Esophagus muscularis mucosa (tissue), 3 donors: ENCODE data around the gene MRPS7.

Source experiments
- EP300 ChIP-seq: sonication (generic); formaldehyde crosslinking; IDR thresholded peaks from one replicate; pipeline ENCODE4 v1.6.1; 2017; ENCODE audit warnings: antibody characterized with exemption
- TF ChIP-seq, protein P1 (sequence below), 3 experiments: fragments of 200-600 bp in 2 of 3; fragments of 450-650 bp in 1 of 3; sonication (generic) in 2 of 3; IDR thresholded peaks; one replicate each; pipeline ENCODE4 v1.5.1; 2017 to 2019; ENCODE audit warnings: antibody characterized with exemption in 3 of 3, mild to moderate bottlenecking in 2 of 3, moderate library complexity in 1 of 3

DNA sequence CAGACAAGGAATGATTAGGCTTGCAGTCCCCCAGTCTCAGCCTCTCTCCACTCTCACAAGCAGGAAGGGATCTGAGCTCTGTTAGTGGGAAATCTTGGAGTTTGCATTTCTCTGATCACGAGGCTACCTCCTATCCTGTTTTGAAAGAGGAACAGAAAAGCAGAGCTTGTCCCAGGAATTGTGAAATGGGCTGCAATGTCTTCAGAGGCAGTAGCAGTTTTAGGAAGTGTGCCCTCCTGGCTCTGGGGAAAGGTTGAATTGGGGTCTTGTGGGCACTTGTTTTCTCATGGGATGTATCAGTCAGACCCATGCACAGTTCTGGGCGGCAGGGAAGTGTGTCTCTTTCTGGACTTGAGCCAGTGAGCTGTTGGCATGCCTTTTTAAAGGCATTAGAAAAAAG is 33.4 kb upstream of the MRPS7 start:
- TF ChIP-seq, protein P1, sequence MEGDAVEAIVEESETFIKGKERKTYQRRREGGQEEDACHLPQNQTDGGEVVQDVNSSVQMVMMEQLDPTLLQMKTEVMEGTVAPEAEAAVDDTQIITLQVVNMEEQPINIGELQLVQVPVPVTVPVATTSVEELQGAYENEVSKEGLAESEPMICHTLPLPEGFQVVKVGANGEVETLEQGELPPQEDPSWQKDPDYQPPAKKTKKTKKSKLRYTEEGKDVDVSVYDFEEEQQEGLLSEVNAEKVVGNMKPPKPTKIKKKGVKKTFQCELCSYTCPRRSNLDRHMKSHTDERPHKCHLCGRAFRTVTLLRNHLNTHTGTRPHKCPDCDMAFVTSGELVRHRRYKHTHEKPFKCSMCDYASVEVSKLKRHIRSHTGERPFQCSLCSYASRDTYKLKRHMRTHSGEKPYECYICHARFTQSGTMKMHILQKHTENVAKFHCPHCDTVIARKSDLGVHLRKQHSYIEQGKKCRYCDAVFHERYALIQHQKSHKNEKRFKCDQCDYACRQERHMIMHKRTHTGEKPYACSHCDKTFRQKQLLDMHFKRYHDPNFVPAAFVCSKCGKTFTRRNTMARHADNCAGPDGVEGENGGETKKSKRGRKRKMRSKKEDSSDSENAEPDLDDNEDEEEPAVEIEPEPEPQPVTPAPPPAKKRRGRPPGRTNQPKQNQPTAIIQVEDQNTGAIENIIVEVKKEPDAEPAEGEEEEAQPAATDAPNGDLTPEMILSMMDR (IDR thresholded peaks at IDR 0.05) = no peak
- TF ChIP-seq EP300 = no peak
